Sigmoid colon (tissue), 4 donors: ENCODE data around the gene CHRNB1.

Experiments used
- CTCF ChIP-seq, 4 experiments: fragments of 450-650 bp in 3 of 4; fragments of 200-600 bp in 1 of 4; IDR thresholded peaks; one replicate each; pipeline ENCODE4 v1.5.1; 2016 to 2019; ENCODE audit warnings: antibody characterized with exemption in 4 of 4, mild to moderate bottlenecking in 3 of 4, moderate library complexity in 2 of 4
- EP300 ChIP-seq, 4 donors: sonication (generic); formaldehyde crosslinking; IDR thresholded peaks; one replicate each; pipeline ENCODE4 v1.6.1; 2017; ENCODE audit warnings: antibody characterized with exemption in 4 of 4
- POLR2A ChIP-seq, 2 donors: fragments of 450-650 bp; IDR thresholded peaks; one replicate each; pipeline ENCODE4 v1.6.1; 2016; ENCODE audit warnings: antibody characterized with exemption in 2 of 2, mild to moderate bottlenecking in 2 of 2, moderate library complexity in 2 of 2
- POLR2AphosphoS5 ChIP-seq, 4 donors: sonication (generic); formaldehyde crosslinking; IDR thresholded peaks; one replicate each; pipeline ENCODE4 v1.6.1; 2017; ENCODE audit warnings: antibody characterized with exemption in 4 of 4

- TF ChIP-seq POLR2A (IDR thresholded peaks at IDR 0.05) (no peak), CTCF (IDR thresholded peaks at IDR 0.05) (no peak), EP300 (IDR thresholded peaks at IDR 0.05) (no peak), POLR2AphosphoS5 (IDR thresholded peaks at IDR 0.05) (no peak)
These were observed 52.8 kb downstream of the CHRNB1 start for GRCh38 chr17:7497636-7498035.
